H1 (cell line): ENCODE measurements around the gene SMG7. TPM values are rescaled to one million over a fixed set of nuclear protein-coding genes. Genes with fewer than 3 reads are reported as not detected.

ENCODE experiments used
- CTCF ChIA-PET: fragments of 300-600 bp; sonication (Branson Sonifier 250); formaldehyde crosslinking; loops from one replicate; lab custom pipeline; 2021; ENCODE audit not compliant: partially characterized antibody; lab: Charles Lee
- POLR2A ChIA-PET: fragments of 300-600 bp; sonication (Branson Sonifier 250); formaldehyde crosslinking; loops from one replicate; lab custom pipeline; 2021; ENCODE audit warnings: inconsistent platforms; ENCODE audit not compliant: partially characterized antibody; lab: Charles Lee
- DNase-seq, 2 experiments: peaks; one replicate each; pipeline versions ENCODE4 v3.0.0 to v3.0.0-alpha.2; 2010 to 2022; ENCODE audit warnings: low spot score in 2 of 2, low read depth in 1 of 2, mixed read lengths in 1 of 2
- FAIRE-seq: peaks from 2 replicates; lab custom pipeline; 2011; peaks lifted over from hg19 to GRCh38; lab: Jason Lieb, UNC
- H2AFZ ChIP-seq: 2 replicates; pipeline ENCODE4 v1.8.1; 2012; ENCODE audit warnings: low read length, inconsistent platforms
- H2AK5ac ChIP-seq: 2 replicates; pipeline ENCODE4 v1.6.1; 2013; ENCODE audit warnings: low read depth, low read length
- H2BK120ac ChIP-seq: replicated peaks from 2 replicates; pipeline ENCODE3; 2013; ENCODE audit warnings: low read depth, low read length, inconsistent platforms
- H2BK12ac ChIP-seq: 2 replicates; pipeline ENCODE4 v1.6.1; 2013; ENCODE audit warnings: low read depth, low read length
- H2BK15ac ChIP-seq: 2 replicates; pipeline ENCODE4 v1.6.1; 2013; ENCODE audit warnings: low read length
- H2BK20ac ChIP-seq: 2 replicates; pipeline ENCODE4 v1.6.1; 2013; ENCODE audit warnings: low read length
- H2BK5ac ChIP-seq: 2 replicates; pipeline ENCODE4 v1.6.1; 2013; ENCODE audit warnings: low read depth, low read length
- H3K14ac ChIP-seq: 2 replicates; pipeline ENCODE4 v1.6.1; 2013; ENCODE audit warnings: inconsistent platforms; ENCODE audit not compliant: insufficient read length
- H3K18ac ChIP-seq: 2 replicates; pipeline ENCODE4 v1.6.1; 2013; ENCODE audit warnings: low read length; ENCODE audit errors: extremely low read depth
- H3K23ac ChIP-seq: 2 replicates; pipeline ENCODE4 v1.6.1; 2013; ENCODE audit warnings: inconsistent platforms; ENCODE audit not compliant: insufficient read length
- H3K23me2 ChIP-seq: 2 replicates; pipeline ENCODE4 v1.6.1; 2013; ENCODE audit warnings: low read depth, low read length
- H3K27ac ChIP-seq: 2 replicates; pipeline ENCODE4 v1.6.1; 2011; ENCODE audit warnings: low read depth, low read length, inconsistent platforms
- H3K27me3 ChIP-seq, 4 experiments: replicated peaks in 1 of 4; 1 replicate in 1 of 4; 2 replicates in 3 of 4; pipeline versions ENCODE4 v1.6.1 to v1.8.1; 2011 to 2013; ENCODE audit warnings: low read length in 3 of 4, mild to moderate bottlenecking in 3 of 4, inconsistent platforms in 2 of 4, mixed read lengths in 2 of 4, moderate library complexity in 1 of 4; ENCODE audit not compliant: control insufficient read depth in 3 of 4, insufficient read depth in 3 of 4; ENCODE audit errors: extremely low read depth in 1 of 4
- H3K36me3 ChIP-seq, 4 experiments: 2 replicates each; pipeline versions ENCODE4 v1.6.1 to v1.8.1; 2011 to 2013; ENCODE audit warnings: mild to moderate bottlenecking in 4 of 4, low read length in 3 of 4, moderate library complexity in 2 of 4, control low read depth in 1 of 4, inconsistent platforms in 1 of 4; ENCODE audit not compliant: insufficient read depth in 4 of 4, control insufficient read depth in 2 of 4
- H3K4ac ChIP-seq: replicated peaks from 2 replicates; pipeline ENCODE3; 2013; ENCODE audit warnings: low read length, low read depth, mixed read lengths, inconsistent platforms; ENCODE audit not compliant: insufficient read length
- H3K4me1 ChIP-seq, 4 experiments: replicated peaks in 1 of 4; 1 replicate in 1 of 4; 2 replicates in 3 of 4; pipeline versions ENCODE4 v1.6.1 to v1.8.1; 2011 to 2013; ENCODE audit warnings: low read length in 3 of 4, inconsistent platforms in 2 of 4, mixed read lengths in 1 of 4; ENCODE audit not compliant: insufficient read depth in 4 of 4, control insufficient read depth in 3 of 4
- H3K4me2 ChIP-seq, 2 experiments: 2 replicates each; pipeline versions ENCODE4 v1.6.1 to v1.8.1; 2011 to 2013; ENCODE audit warnings: low read depth in 2 of 2, low read length in 2 of 2, control low read depth in 1 of 2, inconsistent platforms in 1 of 2, mild to moderate bottlenecking in 1 of 2; ENCODE audit not compliant: insufficient read depth in 1 of 2
- H3K4me3 ChIP-seq, 4 experiments: fragments of 200-600, 300-600 bp in 1 of 4; sonication (generic), shearing (Covaris generic), sonication (Bioruptor Twin) in 1 of 4; 2 replicates each; pipeline versions ENCODE4 v1.5.1 to v1.8.1; 2011 to 2016; ENCODE audit warnings: low read length in 4 of 4, low read depth in 3 of 4, control low read depth in 2 of 4, inconsistent platforms in 2 of 4, mild to moderate bottlenecking in 2 of 4, mixed read lengths in 1 of 4, moderate library complexity in 1 of 4; ENCODE audit not compliant: insufficient read depth in 2 of 4; ENCODE audit errors: extremely low read depth in 1 of 4
- H3K56ac ChIP-seq: replicated peaks from 2 replicates; pipeline ENCODE3; 2013; ENCODE audit warnings: low read depth, mild to moderate bottlenecking, mixed read lengths, low read length, inconsistent platforms; ENCODE audit not compliant: insufficient read length
- H3K79me1 ChIP-seq: 2 replicates; pipeline ENCODE4 v1.6.1; 2013; ENCODE audit warnings: low read depth, low read length, control low read depth
- H3K79me2 ChIP-seq, 2 experiments: 2 replicates each; pipeline versions ENCODE4 v1.6.1 to v1.8.1; 2012 to 2013; ENCODE audit warnings: low read length in 2 of 2, mild to moderate bottlenecking in 2 of 2, inconsistent platforms in 1 of 2; ENCODE audit not compliant: insufficient read depth in 2 of 2, control insufficient read depth in 1 of 2
- H3K9ac ChIP-seq, 4 experiments: replicated peaks in 1 of 4; 1 replicate in 1 of 4; 2 replicates in 3 of 4; pipeline versions ENCODE4 v1.6.1 to v1.8.1; 2011 to 2013; ENCODE audit warnings: low read depth in 3 of 4, low read length in 3 of 4, control low read depth in 2 of 4, mild to moderate bottlenecking in 2 of 4, moderate library complexity in 2 of 4, inconsistent platforms in 1 of 4; ENCODE audit errors: extremely low read depth in 1 of 4
- H3K9me3 ChIP-seq, 2 experiments: 2 replicates each; pipeline versions ENCODE4 v1.6.1 to v1.8.1; 2012 to 2013; ENCODE audit warnings: mild to moderate bottlenecking in 2 of 2, moderate library complexity in 2 of 2, control low read depth in 1 of 2, inconsistent platforms in 1 of 2, low read depth in 1 of 2, low read length in 1 of 2, mixed read lengths in 1 of 2; ENCODE audit not compliant: insufficient read depth in 2 of 2
- H4K20me1 ChIP-seq, 2 experiments: replicated peaks in 1 of 2; 2 replicates each; pipeline versions ENCODE3 to v1.8.1; 2011 to 2013; ENCODE audit warnings: inconsistent platforms in 2 of 2, low read length in 2 of 2, mild to moderate bottlenecking in 1 of 2; ENCODE audit not compliant: insufficient read depth in 2 of 2, control insufficient read depth in 1 of 2
- H4K5ac ChIP-seq: 2 replicates; pipeline ENCODE4 v1.6.1; 2013; ENCODE audit warnings: low read length, low read depth, mixed read lengths, inconsistent platforms; ENCODE audit not compliant: insufficient read length
- H4K8ac ChIP-seq: 2 replicates; pipeline ENCODE4 v1.8.0; 2013; ENCODE audit warnings: mild to moderate bottlenecking, moderate library complexity, low read length, inconsistent platforms; ENCODE audit not compliant: insufficient read depth; ENCODE audit errors: extremely low read depth
- H4K91ac ChIP-seq: replicated peaks from 2 replicates; pipeline ENCODE3; 2013; ENCODE audit warnings: low read length, mixed read lengths, inconsistent platforms; ENCODE audit not compliant: insufficient read length
- BRCA1 ChIP-seq: IDR thresholded peaks from 2 replicates; pipeline ENCODE4 v1.6.1; 2012; ENCODE audit warnings: low read depth, low read length, improper control_type of control experiment
- HDAC2 ChIP-seq, 2 experiments: fragments of 300-600 bp in 1 of 2; sonication (generic) in 1 of 2; IDR thresholded peaks; 2 replicates each; pipeline ENCODE4 v1.6.1; 2011 to 2012; ENCODE audit warnings: low read depth in 2 of 2, low read length in 2 of 2, mild to moderate bottlenecking in 2 of 2, moderate library complexity in 2 of 2, borderline replicate concordance in 1 of 2, inconsistent platforms in 1 of 2
- HDAC6 ChIP-seq: IDR thresholded peaks from one replicate; pipeline ENCODE4 v1.7.1; 2012; ENCODE audit warnings: low read depth, mild to moderate bottlenecking, inconsistent platforms, low read length, moderate library complexity
- JUN ChIP-seq: IDR thresholded peaks from 2 replicates; pipeline ENCODE4 v1.6.1; 2011; ENCODE audit warnings: low read depth, mild to moderate bottlenecking, improper control_type of control experiment, low read length
- KDM4A ChIP-seq: IDR thresholded peaks from one replicate; pipeline ENCODE4 v1.7.1; 2012; ENCODE audit warnings: low read depth, mild to moderate bottlenecking, moderate library complexity, low read length, inconsistent platforms; ENCODE audit not compliant: severe bottlenecking
- PHF8 ChIP-seq: fragments of 200-600 bp; sonication (generic); conservative IDR thresholded peaks from 2 replicates; pipeline ENCODE4 v1.7.1; 2012; ENCODE audit warnings: low read depth, mild to moderate bottlenecking, inconsistent platforms, low read length, moderate library complexity
- POLR2AphosphoS5 ChIP-seq: IDR thresholded peaks from 2 replicates; pipeline ENCODE4 v1.6.1; 2011; ENCODE audit warnings: low read depth, low read length
- RBBP5 ChIP-seq: IDR thresholded peaks from 2 replicates; pipeline ENCODE4 v1.7.1; 2012; ENCODE audit warnings: low read depth, mild to moderate bottlenecking, inconsistent platforms, low read length, moderate library complexity, borderline replicate concordance
- RNF2 ChIP-seq: fragments of 200-900, 300-1000 bp; sonication (generic); IDR thresholded peaks from 2 replicates; pipeline ENCODE4 v1.7.1; 2016; ENCODE audit warnings: borderline replicate concordance, low read depth, mild to moderate bottlenecking, antibody characterized with exemption, low read length; ENCODE audit not compliant: poor library complexity, severe bottlenecking; ENCODE audit errors: missing control alignments
- SAP30 ChIP-seq: fragments of 300-600 bp; sonication (generic); IDR thresholded peaks from 2 replicates; pipeline ENCODE4 v1.7.1; 2012; ENCODE audit warnings: low read length, moderate library complexity, mild to moderate bottlenecking, inconsistent platforms; ENCODE audit not compliant: insufficient read depth, insufficient replicate concordance
- SP1 ChIP-seq: IDR thresholded peaks from 2 replicates; pipeline ENCODE4 v1.6.1; 2011; ENCODE audit warnings: low read depth, low read length
- SUZ12 ChIP-seq: fragments of 200-600 bp; sonication (generic); IDR thresholded peaks from 2 replicates; pipeline ENCODE4 v1.6.1; 2012; ENCODE audit warnings: mild to moderate bottlenecking, inconsistent platforms, low read length, moderate library complexity, mixed read lengths
- WGBS, 2 experiments: shearing (Covaris generic) in 1 of 2; methylation state at CpG; one replicate each; pipeline versions ENCODE4 v1.1.6 to v1.1.7; 2013 to 2015; ENCODE audit warnings: low lambda C conversion rate in 2 of 2, mixed read lengths in 2 of 2, inconsistent platforms in 1 of 2, low coverage in 1 of 2, missing lambda C conversion rate in 1 of 2; ENCODE audit not compliant: insufficient replicate concordance in 2 of 2, insufficient coverage in 1 of 2, insufficient read length in 1 of 2; ENCODE audit errors: extremely low coverage in 1 of 2, missing lambda C conversion rate in 1 of 2; 5-methylcytosine and 5-hydroxymethylcytosine counted together
- polyA plus RNA-seq, 7 experiments: library from polyadenylated mRNA; depleted of rRNA in 3 of 7; stranded (reverse) in 5 of 7; unstranded in 2 of 7; fragments of >200 nt in 5 of 7; fragments of 200-250 nt in 2 of 7; gene quantifications; 1 replicate in 5 of 7; 2 replicates in 1 of 7; 4 replicates in 1 of 7; pipeline versions ENCODE4 v1.2.1 to v1.2.3, GENCODE V29; 2011 to 2013; ENCODE audit warnings: missing spikeins in 2 of 7, mixed read lengths in 2 of 7
- total RNA-seq: library from RNA; stranded (reverse); fragmentation: NEBNext Ultra II Directional; extraction: Animal tissue kit (Norgen Biotek cat#: 25700); gene quantifications from 2 replicates; pipeline ENCODE4 v1.2.1, GENCODE V29; 2021
- TF ChIP-seq, protein P1 (sequence below): IDR thresholded peaks from 2 replicates; pipeline ENCODE4 v1.6.1; 2012; ENCODE audit warnings: inconsistent platforms

The SMG7 gene
- total and polyA plus RNA-seq, 2 of the 8 experiments (the other 6 are each of a cell fraction or from before 2014, with no cell fraction given), result 39.3 to 65.6 TPM

- Histone ChIP-seq H3K18ac (no peak overlapping the region), H3K9me3 (no peaks in the 10 kb centered on the region), H3K27ac (no peak overlapping the region), H3K79me1 (no peaks in the 10 kb centered on the region; the same call in 1 of the 2 replicates), H2BK12ac (no peak overlapping the region), H3K23ac (no peak overlapping the region), H3K56ac (no peak overlapping the region), H3K4me3 (no peak overlapping the region), H3K9ac (no peak overlapping the region), H2BK5ac (no peak overlapping the region), H3K4ac (no peak overlapping the region), H3K27me3 (no peaks in the 10 kb centered on the region), H3K79me2 (no peaks in the 10 kb centered on the region), H4K91ac (no peak overlapping the region), H4K20me1 (peaks cover 0 to 2% of the 10 kb centered on the region in 2 experiments), H3K4me2 (no peak overlapping the region), H2BK20ac (no peak overlapping the region), H4K8ac (no peak overlapping the region; the same call in 1 of the 2 replicates), H3K4me1 (no peaks in the 10 kb centered on the region), H3K14ac (no peak overlapping the region), H2BK120ac (no peak overlapping the region), H2AK5ac (no peak overlapping the region), H4K5ac (no peak overlapping the region), H3K36me3 (peaks cover 11 to 62% (median 42%) of the 10 kb centered on the region in 4 experiments; a peak in 7 of 8 replicates), H2AFZ (no peak overlapping the region), H2BK15ac (no peak overlapping the region), H3K23me2 (no peaks in the 10 kb centered on the region)
- DNase-seq, result no peak
- CTCF ChIA-PET, result interaction anchor here (0.9 to 3.0 kb wide), 4 partner anchors 8 to 70 kb away, joined by 3 to 10 read pairs (median 6); no protein-coding TSS in a partner anchor
- FAIRE-seq, result no peak
- WGBS, 2 experiments, result 86% methylated on average over 5 of the region's 5 CpGs; no CpG with 5 or more reads in 1 of the 2 experiments
- POLR2A ChIA-PET, result no interaction called here
- TF ChIP-seq BRCA1 (no peak), KDM4A (no peak), SAP30 (no peak), SP1 (no peak), HDAC2 (IDR thresholded peaks at IDR 0.05; ENCODE audit: borderline replicate concordance in 1 of 2, low read depth in 2 of 2, low read length in 2 of 2) (no peak), POLR2AphosphoS5 (no peak), RBBP5 (no peak), JUN (no peak), HDAC6 (no peak), SUZ12 (no peak), PHF8 (no peak), RNF2 (no peak)
- TF ChIP-seq, protein P1, sequence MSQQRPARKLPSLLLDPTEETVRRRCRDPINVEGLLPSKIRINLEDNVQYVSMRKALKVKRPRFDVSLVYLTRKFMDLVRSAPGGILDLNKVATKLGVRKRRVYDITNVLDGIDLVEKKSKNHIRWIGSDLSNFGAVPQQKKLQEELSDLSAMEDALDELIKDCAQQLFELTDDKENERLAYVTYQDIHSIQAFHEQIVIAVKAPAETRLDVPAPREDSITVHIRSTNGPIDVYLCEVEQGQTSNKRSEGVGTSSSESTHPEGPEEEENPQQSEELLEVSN, result no peak
These were observed 81.0 kb downstream of the SMG7 start for GRCh38 chr1:183553331-183553730.
